ENCODE results near the gene ERBB4. TPM values are rescaled to one million over a fixed set of nuclear protein-coding genes. Genes with fewer than 3 reads are reported as not detected.

The ERBB4 gene
- total RNA-seq, 1 donor from 2014 or later, result 0.36 TPM

DNA sequence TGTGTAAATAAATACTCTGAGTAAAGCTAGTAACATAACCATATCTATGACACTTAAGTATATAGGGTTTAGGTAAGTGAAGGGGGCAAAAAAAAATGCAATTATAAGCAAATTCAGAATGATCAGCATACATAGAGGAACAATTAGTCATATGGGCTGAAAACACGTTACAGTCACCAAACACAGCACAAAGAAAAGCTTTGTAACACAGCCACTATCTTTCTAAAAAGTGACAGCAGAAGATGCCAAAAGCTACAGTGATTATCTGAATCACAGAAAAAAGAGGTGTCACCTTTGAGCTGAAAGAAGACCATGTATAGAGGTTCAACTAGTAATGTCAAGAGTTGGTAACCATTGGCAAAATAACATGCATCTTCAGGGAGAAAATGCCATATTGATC, 115.5 kb downstream of the ERBB4 start:
- Mint-ChIP-seq H3K4me1 (ENCODE audit: unreplicated experiment) (no peaks in the 10 kb centered on the region), H3K27me3 (ENCODE audit: unreplicated experiment) (no peaks in the 10 kb centered on the region), H3K36me3 (ENCODE audit: low read depth, unreplicated experiment) (no peaks in the 10 kb centered on the region), H3K4me3 (ENCODE audit: unreplicated experiment) (no peak overlapping the region), H3K27ac (ENCODE audit: unreplicated experiment) (no peak overlapping the region), H3K9me3 (ENCODE audit: unreplicated experiment) (no peaks in the 10 kb centered on the region)
- TF ChIP-seq, protein P1, sequence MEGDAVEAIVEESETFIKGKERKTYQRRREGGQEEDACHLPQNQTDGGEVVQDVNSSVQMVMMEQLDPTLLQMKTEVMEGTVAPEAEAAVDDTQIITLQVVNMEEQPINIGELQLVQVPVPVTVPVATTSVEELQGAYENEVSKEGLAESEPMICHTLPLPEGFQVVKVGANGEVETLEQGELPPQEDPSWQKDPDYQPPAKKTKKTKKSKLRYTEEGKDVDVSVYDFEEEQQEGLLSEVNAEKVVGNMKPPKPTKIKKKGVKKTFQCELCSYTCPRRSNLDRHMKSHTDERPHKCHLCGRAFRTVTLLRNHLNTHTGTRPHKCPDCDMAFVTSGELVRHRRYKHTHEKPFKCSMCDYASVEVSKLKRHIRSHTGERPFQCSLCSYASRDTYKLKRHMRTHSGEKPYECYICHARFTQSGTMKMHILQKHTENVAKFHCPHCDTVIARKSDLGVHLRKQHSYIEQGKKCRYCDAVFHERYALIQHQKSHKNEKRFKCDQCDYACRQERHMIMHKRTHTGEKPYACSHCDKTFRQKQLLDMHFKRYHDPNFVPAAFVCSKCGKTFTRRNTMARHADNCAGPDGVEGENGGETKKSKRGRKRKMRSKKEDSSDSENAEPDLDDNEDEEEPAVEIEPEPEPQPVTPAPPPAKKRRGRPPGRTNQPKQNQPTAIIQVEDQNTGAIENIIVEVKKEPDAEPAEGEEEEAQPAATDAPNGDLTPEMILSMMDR (IDR thresholded peaks at IDR 0.05; ENCODE audit: unreplicated experiment), result no peak
- DNase-seq (ENCODE audit: low spot score), result no peak

DNA sequence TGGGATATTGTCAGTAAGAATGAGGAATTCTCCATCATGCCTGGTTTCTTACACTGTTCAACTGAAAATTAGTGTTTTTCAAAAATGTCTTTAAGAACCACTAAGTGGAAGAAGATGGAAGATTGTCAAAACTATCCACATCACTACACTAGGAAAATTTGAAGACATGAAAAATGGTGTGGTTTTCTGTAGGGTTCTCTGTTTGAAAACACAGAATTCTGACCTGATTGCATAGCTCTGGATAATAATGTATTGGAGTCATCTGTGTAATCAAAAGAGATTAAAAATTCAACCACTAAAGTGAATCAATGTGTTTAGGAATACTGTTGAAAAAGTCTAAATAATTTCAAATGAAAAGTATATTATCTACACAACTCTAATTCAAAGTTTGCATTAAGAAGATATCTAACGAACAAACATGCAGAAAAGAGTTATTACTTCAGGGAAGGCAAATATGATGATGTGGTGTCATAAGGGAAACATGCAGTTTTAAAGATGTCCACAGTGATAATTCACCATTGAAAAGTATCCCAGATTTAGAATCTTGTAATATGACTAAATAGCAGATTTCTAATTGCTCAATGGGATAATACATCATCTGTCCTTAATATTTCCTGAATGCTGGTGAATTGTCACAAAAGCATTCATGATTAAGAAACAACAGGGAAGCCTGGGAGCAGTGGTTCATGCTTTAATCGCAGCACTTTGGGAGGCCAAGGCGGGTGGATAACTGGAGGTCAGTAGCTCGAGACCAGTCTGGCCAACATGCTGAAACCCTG, 116.9 kb downstream of the ERBB4 start:
- TF ChIP-seq, protein P1 (IDR thresholded peaks at IDR 0.05; ENCODE audit: unreplicated experiment), result no peak
- Mint-ChIP-seq H3K27me3 (ENCODE audit: unreplicated experiment) (no peaks in the 10 kb centered on the region), H3K9me3 (ENCODE audit: unreplicated experiment) (no peaks in the 10 kb centered on the region), H3K4me1 (ENCODE audit: unreplicated experiment) (no peaks in the 10 kb centered on the region), H3K27ac (ENCODE audit: unreplicated experiment) (no peak overlapping the region), H3K36me3 (ENCODE audit: low read depth, unreplicated experiment) (no peaks in the 10 kb centered on the region), H3K4me3 (ENCODE audit: unreplicated experiment) (no peak overlapping the region)
- no peak for DNase-seq (ENCODE audit: low spot score)

DNA sequence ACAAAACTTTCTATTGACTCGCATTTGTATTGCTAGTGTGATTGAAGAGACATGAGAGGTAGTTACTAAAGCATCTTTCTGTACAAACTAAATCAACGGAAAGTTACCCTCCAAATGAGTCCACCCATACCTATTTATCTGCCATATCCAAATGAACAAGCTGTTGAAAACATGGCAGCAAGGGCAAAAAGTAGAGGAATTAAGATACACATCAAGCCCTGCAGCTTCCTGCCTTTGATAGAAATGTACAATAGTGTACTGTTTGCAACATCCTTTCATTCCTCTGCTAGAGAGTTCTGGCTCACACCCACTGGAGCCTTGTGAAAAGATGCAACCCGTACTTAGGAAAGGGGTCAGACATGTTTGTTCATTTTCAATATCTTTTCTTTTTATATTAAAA, 122.5 kb downstream of the ERBB4 start:
- Mint-ChIP-seq H3K4me1 (ENCODE audit: unreplicated experiment) (peaks cover 2% of the 10 kb centered on the region), H3K4me3 (ENCODE audit: unreplicated experiment) (no peak overlapping the region), H3K36me3 (ENCODE audit: low read depth, unreplicated experiment) (no peaks in the 10 kb centered on the region), H3K27me3 (ENCODE audit: unreplicated experiment) (no peaks in the 10 kb centered on the region), H3K27ac (ENCODE audit: unreplicated experiment) (no peak overlapping the region), H3K9me3 (ENCODE audit: unreplicated experiment) (no peaks in the 10 kb centered on the region)
- TF ChIP-seq, protein P1 (IDR thresholded peaks at IDR 0.05; ENCODE audit: unreplicated experiment), result no peak
- no peak for DNase-seq (ENCODE audit: low spot score)

DNA sequence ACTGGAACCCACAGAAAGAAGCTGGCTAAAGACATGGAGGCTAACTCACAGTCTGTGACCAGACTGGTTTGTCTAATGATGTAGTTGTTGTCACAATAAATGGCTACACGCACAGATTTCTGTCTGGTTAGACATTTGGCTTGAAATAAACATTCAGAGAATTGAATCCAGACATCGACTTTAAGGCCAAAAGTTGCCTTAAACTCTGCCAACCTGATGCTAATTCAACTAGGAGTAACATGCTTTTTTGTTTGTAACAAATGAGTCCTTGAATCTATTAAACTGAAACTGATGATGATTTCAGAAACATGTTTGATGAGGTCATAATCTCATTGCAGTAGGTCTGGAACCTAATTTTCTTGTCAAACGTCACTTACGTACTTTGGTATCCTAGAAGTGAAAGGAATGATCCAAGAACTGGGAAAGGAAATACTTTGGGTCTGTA, 123.8 kb downstream of the ERBB4 start:
- Mint-ChIP-seq H3K9me3 (ENCODE audit: unreplicated experiment) (no peaks in the 10 kb centered on the region), H3K27ac (ENCODE audit: unreplicated experiment) (no peak overlapping the region), H3K36me3 (ENCODE audit: low read depth, unreplicated experiment) (no peaks in the 10 kb centered on the region), H3K4me1 (ENCODE audit: unreplicated experiment) (peaks cover 2% of the 10 kb centered on the region), H3K4me3 (ENCODE audit: unreplicated experiment) (no peak overlapping the region), H3K27me3 (ENCODE audit: unreplicated experiment) (no peaks in the 10 kb centered on the region)
- TF ChIP-seq, protein P1 (IDR thresholded peaks at IDR 0.05; ENCODE audit: unreplicated experiment), result no peak
- DNase-seq (ENCODE audit: low spot score), result no peak

DNA sequence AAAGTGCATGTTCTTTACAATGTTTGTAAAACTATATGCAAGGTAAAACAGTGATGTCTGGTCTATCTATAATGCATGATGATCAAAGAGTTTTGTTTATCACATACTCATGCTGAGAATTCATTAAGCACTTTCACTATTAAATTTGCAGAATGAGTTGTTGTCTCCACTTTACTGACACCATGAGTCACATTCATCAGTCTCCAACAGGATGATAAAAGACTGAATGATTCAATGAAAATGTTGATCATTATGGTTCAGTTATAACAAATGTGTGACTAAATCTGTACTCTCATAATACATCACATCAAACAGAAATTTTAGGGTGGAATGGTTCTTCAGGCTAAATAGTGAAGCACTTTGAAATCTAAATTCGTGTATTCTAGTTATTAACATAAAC, 129.0 kb downstream of the ERBB4 start:
- Mint-ChIP-seq H3K4me1 (ENCODE audit: unreplicated experiment) (no peaks in the 10 kb centered on the region), H3K27ac (ENCODE audit: unreplicated experiment) (no peak overlapping the region), H3K4me3 (ENCODE audit: unreplicated experiment) (no peak overlapping the region), H3K27me3 (ENCODE audit: unreplicated experiment) (peaks cover 2% of the 10 kb centered on the region), H3K9me3 (ENCODE audit: unreplicated experiment) (no peaks in the 10 kb centered on the region), H3K36me3 (ENCODE audit: low read depth, unreplicated experiment) (no peaks in the 10 kb centered on the region)
- TF ChIP-seq, protein P1 (IDR thresholded peaks at IDR 0.05; ENCODE audit: unreplicated experiment), result no peak
- no peak for DNase-seq (ENCODE audit: low spot score)
